Fibroblast of lung (primary cell): ENCODE results near the gene SUFU. TPM values are rescaled to one million over a fixed set of nuclear protein-coding genes. Genes with fewer than 3 reads are reported as not detected.

ENCODE experiments used
- DNase-seq, 2 donors: peaks; one replicate each; pipeline versions ENCODE4 v3.0.0 to v3.0.0-alpha.2; 2010; ENCODE audit warnings: low read depth in 2 of 2
- H2AFZ ChIP-seq: 2 replicates; pipeline ENCODE4 v1.5.1; 2012; ENCODE audit warnings: low read length, control low read depth, inconsistent platforms
- H3K27ac ChIP-seq: 2 replicates; pipeline ENCODE4 v1.5.1; 2011; ENCODE audit warnings: low read length, control low read depth; ENCODE audit not compliant: insufficient read depth
- H3K27me3 ChIP-seq: 2 replicates; pipeline ENCODE4 v1.5.1; 2011; ENCODE audit warnings: mild to moderate bottlenecking, low read length; ENCODE audit not compliant: control insufficient read depth, insufficient read depth
- H3K36me3 ChIP-seq: 2 replicates; pipeline ENCODE4 v1.5.1; 2011; ENCODE audit warnings: low read length; ENCODE audit not compliant: control insufficient read depth, insufficient read depth
- H3K4me1 ChIP-seq: 2 replicates; pipeline ENCODE4 v1.5.1; 2011; ENCODE audit warnings: low read length; ENCODE audit not compliant: control insufficient read depth, insufficient read depth; ENCODE audit errors: extremely low read depth
- H3K4me2 ChIP-seq: 2 replicates; pipeline ENCODE4 v1.5.1; 2011; ENCODE audit warnings: low read length, control low read depth; ENCODE audit not compliant: insufficient read depth; ENCODE audit errors: extremely low read depth
- H3K4me3 ChIP-seq, 4 experiments: fragments of 200-600 bp in 1 of 4; sonication (generic) in 1 of 4; replicated peaks in 1 of 4; 2 replicates each; pipeline ENCODE4 v1.5.1; 2011 to 2016; ENCODE audit warnings: low read length in 4 of 4, low read depth in 3 of 4, mild to moderate bottlenecking in 3 of 4, control low read depth in 2 of 4, inconsistent platforms in 1 of 4, mixed read lengths in 1 of 4; ENCODE audit not compliant: insufficient read depth in 1 of 4; ENCODE audit errors: control extremely low read depth in 1 of 4
- H3K79me2 ChIP-seq: 2 replicates; pipeline ENCODE4 v1.5.1; 2012; ENCODE audit warnings: mild to moderate bottlenecking, low read length, inconsistent platforms; ENCODE audit not compliant: control insufficient read depth, insufficient read depth
- H3K9ac ChIP-seq: 2 replicates; pipeline ENCODE4 v1.5.1; 2011; ENCODE audit warnings: mild to moderate bottlenecking, low read length, control low read depth; ENCODE audit not compliant: insufficient read depth
- H3K9me3 ChIP-seq: 2 replicates; pipeline ENCODE4 v1.5.1; 2012; ENCODE audit warnings: low read depth, low read length; ENCODE audit not compliant: control insufficient read depth, insufficient read depth
- H4K20me1 ChIP-seq: 2 replicates; pipeline ENCODE4 v1.5.1; 2011; ENCODE audit warnings: low read length; ENCODE audit not compliant: control insufficient read depth, insufficient read depth; ENCODE audit errors: extremely low read depth
- EZH2 ChIP-seq: IDR thresholded peaks from 2 replicates; pipeline ENCODE4 v1.5.1; 2012; ENCODE audit warnings: low read length, control low read depth, mild to moderate bottlenecking; ENCODE audit errors: missing control alignments
- polyA plus RNA-seq, 2 donors: library from polyadenylated mRNA; depleted of rRNA in 1 of 2; stranded (reverse) in 1 of 2; unstranded in 1 of 2; fragments of >200 nt; gene quantifications; 2 replicates each; pipeline ENCODE4 v1.2.1, GENCODE V29; 2011 to 2012; ENCODE audit warnings: missing spikeins in 1 of 2
- total RNA-seq: library from RNA; depleted of rRNA; stranded (reverse); fragments of >200 nt; gene quantifications from 2 replicates; pipeline ENCODE4 v1.2.1, GENCODE V29; 2014
- TF ChIP-seq, protein P1 (sequence below), 2 donors: IDR thresholded peaks in 1 of 2; conservative IDR thresholded peaks in 1 of 2; 1 replicate in 1 of 2; 2 replicates in 1 of 2; pipeline ENCODE4 v1.5.1; 2011 to 2012; ENCODE audit warnings: low read length in 2 of 2, control low read depth in 1 of 2, inconsistent platforms in 1 of 2, low read depth in 1 of 2, mild to moderate bottlenecking in 1 of 2

The SUFU gene
- total and polyA plus RNA-seq, 2 donors (not counting 1 experiment from before 2014, with no cell fraction given), result 4.3 to 5.6 TPM

DNA sequence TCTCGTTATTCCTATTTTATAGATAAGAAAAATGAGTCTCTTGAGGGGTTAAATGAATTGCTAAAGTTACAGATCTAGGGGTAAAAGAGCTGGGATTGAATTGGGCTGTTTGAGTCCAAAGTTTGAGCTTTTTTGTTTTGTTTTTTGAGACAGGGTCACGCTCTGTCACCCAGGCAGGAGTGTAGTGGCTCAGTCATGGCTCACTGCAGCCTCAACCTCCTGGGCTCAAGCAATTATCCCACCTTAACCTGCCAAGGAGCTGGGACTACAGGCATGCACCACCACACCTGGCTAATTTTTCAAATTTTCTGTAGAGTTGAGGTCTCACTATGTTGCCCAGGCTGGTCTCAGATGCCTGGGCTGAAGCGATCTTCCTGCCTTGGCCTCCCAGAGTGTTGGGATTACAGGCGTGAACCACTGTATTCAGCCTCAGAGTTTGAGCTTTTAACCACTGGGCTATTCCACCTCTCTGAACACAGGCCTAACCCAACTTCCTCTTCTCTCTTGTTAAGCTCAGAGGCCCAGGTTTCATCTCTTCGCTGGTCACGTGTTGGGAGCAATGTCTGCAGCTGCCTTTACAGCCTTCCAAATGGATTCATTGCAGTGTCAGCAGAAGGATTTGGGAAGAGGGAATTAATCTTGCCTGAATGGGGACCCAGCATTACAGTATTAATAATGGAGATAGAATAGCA is 8.0 kb downstream of the SUFU start:
- Histone ChIP-seq H3K27ac (no peak overlapping the region), H3K9ac (no peak overlapping the region), H4K20me1 (no peaks in the 10 kb centered on the region), H3K9me3 (no peaks in the 10 kb centered on the region), H3K79me2 (peaks cover 9% of the 10 kb centered on the region), H3K36me3 (no peaks in the 10 kb centered on the region), H3K4me1 (peaks cover 5% of the 10 kb centered on the region), H3K27me3 (no peaks in the 10 kb centered on the region), H3K4me3 (no peak overlapping the region), H2AFZ (no peak overlapping the region), H3K4me2 (no peak overlapping the region)
- TF ChIP-seq, protein P1, sequence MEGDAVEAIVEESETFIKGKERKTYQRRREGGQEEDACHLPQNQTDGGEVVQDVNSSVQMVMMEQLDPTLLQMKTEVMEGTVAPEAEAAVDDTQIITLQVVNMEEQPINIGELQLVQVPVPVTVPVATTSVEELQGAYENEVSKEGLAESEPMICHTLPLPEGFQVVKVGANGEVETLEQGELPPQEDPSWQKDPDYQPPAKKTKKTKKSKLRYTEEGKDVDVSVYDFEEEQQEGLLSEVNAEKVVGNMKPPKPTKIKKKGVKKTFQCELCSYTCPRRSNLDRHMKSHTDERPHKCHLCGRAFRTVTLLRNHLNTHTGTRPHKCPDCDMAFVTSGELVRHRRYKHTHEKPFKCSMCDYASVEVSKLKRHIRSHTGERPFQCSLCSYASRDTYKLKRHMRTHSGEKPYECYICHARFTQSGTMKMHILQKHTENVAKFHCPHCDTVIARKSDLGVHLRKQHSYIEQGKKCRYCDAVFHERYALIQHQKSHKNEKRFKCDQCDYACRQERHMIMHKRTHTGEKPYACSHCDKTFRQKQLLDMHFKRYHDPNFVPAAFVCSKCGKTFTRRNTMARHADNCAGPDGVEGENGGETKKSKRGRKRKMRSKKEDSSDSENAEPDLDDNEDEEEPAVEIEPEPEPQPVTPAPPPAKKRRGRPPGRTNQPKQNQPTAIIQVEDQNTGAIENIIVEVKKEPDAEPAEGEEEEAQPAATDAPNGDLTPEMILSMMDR (conservative IDR thresholded peaks at IDR 0.05 in 1 of 2, IDR thresholded peaks at IDR 0.05 in 1 of 2; ENCODE audit: low read depth in 1 of 2, low read length in 2 of 2), result no peak
- TF ChIP-seq EZH2, result no peak
- no peak for DNase-seq

DNA sequence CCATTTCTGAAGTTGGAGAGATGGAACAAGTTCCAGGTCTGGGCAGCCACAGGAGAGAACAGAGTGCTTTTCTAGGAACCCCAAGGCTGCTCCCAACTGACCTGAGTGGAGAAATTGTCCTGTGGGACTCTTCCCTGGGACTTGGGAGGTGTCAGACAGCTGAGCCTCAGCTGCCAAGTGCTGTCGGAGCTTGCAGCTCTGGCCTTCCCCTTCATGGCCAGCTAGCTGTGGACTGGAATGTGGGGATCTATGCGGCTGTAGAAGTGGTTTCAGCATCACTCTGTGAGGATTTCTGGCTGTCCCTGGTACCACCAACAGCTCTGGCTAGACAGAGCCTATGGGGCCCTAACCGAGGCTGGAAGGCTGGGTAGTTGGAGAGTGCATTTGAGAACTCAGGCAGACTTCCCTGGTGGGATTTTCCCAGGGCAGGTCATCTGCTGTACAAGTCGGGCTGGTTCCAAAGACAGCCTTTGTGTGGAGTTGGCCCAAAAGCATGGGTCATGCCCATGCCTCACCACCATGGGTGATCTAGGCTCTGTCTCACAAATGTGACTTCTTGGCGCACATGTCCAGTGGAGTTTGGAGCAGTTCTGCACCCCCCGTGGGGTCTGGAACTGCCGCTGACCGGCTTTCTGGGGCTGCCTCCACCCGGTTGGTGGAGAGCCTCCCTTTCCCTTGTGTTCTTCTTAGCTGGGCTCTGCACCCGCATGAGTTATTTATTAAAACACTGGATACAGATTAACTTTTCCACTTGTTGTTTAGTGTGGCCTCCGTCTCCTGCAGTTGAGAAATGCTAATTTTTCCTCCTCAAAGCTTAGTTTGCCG is 10.9 kb downstream of the SUFU start:
- Histone ChIP-seq H3K27me3 (no peaks in the 10 kb centered on the region), H3K79me2 (no peaks in the 10 kb centered on the region), H3K4me2 (no peak overlapping the region), H3K4me3 (no peak overlapping the region), H3K4me1 (peaks cover 3% of the 10 kb centered on the region), H4K20me1 (no peaks in the 10 kb centered on the region), H3K9ac (no peak overlapping the region), H3K36me3 (no peaks in the 10 kb centered on the region), H3K27ac (no peak overlapping the region), H2AFZ (no peak overlapping the region), H3K9me3 (no peaks in the 10 kb centered on the region)
- TF ChIP-seq, protein P1 (conservative IDR thresholded peaks at IDR 0.05 in 1 of 2, IDR thresholded peaks at IDR 0.05 in 1 of 2; ENCODE audit: low read depth in 1 of 2, low read length in 2 of 2), result no peak
- no peak for TF ChIP-seq EZH2
- no peak for DNase-seq

DNA sequence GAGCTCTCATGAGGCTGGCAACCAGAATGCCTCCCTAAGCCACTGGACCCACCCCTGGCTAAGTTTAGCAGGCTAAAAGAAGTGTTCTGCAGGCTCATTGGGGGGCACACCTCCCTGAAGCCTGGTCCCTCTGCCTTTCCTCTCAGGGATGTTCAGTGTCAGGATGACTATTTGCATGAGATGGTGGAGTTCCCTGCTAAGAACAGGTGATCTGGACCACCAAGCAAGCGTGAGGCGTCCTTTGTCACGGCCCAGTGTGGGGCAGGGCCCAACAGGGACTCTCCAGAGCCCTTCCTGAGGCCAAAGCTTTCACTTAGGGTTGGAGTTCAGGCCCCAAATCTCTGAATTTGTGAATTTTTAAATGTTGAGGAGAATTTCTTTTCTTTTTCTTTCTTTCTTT is 12.0 kb downstream of the SUFU start:
- H4K20me1 ChIP-seq, result no peaks in the 10 kb centered on the region
- TF ChIP-seq EZH2, result no peak
- TF ChIP-seq, protein P1 (conservative IDR thresholded peaks at IDR 0.05 in 1 of 2, IDR thresholded peaks at IDR 0.05 in 1 of 2; ENCODE audit: low read depth in 1 of 2, low read length in 2 of 2), result no peak
- no peak overlapping the region for H3K9ac ChIP-seq
- no peak overlapping the region for H3K4me3 ChIP-seq
- no peaks in the 10 kb centered on the region for H3K27me3 ChIP-seq
- no peaks in the 10 kb centered on the region for H3K9me3 ChIP-seq
- H3K27ac ChIP-seq, result no peak overlapping the region
- no peak overlapping the region for H3K4me2 ChIP-seq
- H3K36me3 ChIP-seq, result no peaks in the 10 kb centered on the region
- no peak for DNase-seq
- H3K4me1 ChIP-seq, result peaks cover 3% of the 10 kb centered on the region
- H2AFZ ChIP-seq, result no peak overlapping the region
- H3K79me2 ChIP-seq, result no peaks in the 10 kb centered on the region
